Gastrocnemius medialis (tissue), 4 donors: ENCODE data around the gene CPED1. TPM values are rescaled to one million over a fixed set of nuclear protein-coding genes. Genes with fewer than 3 reads are reported as not detected.
A peak's percentile ranks its signal among the peaks of the same experiment; 100 is the strongest.

Experiments used
- ATAC-seq, 2 donors: fragments of 150-250 bp; one replicate each; pipeline ENCODE4 v1.9.1; 2016
- DNase-seq, 2 donors: peaks; one replicate each; pipeline ENCODE4 v3.0.0-alpha.2; 2019
- H3K27ac ChIP-seq, 4 donors: fragments of 200-600 bp; sonication (generic); 1 replicate in 1 of 4; 2 replicates in 3 of 4; pipeline ENCODE4 v1.5.1; 2016 to 2018; ENCODE audit warnings: mild to moderate bottlenecking in 2 of 4, moderate library complexity in 1 of 4
- H3K27me3 ChIP-seq, 3 donors: fragments of 200-600 bp; sonication (generic) in 2 of 3; 1 replicate in 1 of 3; 2 replicates in 2 of 3; pipeline versions ENCODE4 v1.5.1 to v1.6.0; 2016 to 2019; ENCODE audit warnings: mild to moderate bottlenecking in 1 of 3, moderate library complexity in 1 of 3
- H3K36me3 ChIP-seq, 2 donors: fragments of 200-600 bp; sonication (generic) in 1 of 2; one replicate each; pipeline ENCODE4 v1.5.1; 2017 to 2018
- H3K4me1 ChIP-seq, 2 donors: fragments of 200-600 bp; sonication (generic) in 1 of 2; one replicate each; pipeline ENCODE4 v1.5.1; 2016 to 2017; ENCODE audit warnings: mild to moderate bottlenecking in 2 of 2
- H3K4me3 ChIP-seq, 4 donors: fragments of 200-600 bp; sonication (generic) in 3 of 4; 1 replicate in 1 of 4; 2 replicates in 3 of 4; pipeline ENCODE4 v1.5.1; 2016 to 2019; ENCODE audit warnings: mild to moderate bottlenecking in 2 of 4
- H3K9me3 ChIP-seq, 3 donors: fragments of 200-600 bp; sonication (generic) in 2 of 3; 1 replicate in 1 of 3; 2 replicates in 2 of 3; pipeline ENCODE4 v1.5.1; 2016 to 2019
- CTCF ChIP-seq, 5 experiments: fragments of 450-650 bp in 3 of 5; fragments of 200-600 bp in 2 of 5; sonication (generic) in 2 of 5; IDR thresholded peaks in 4 of 5; conservative IDR thresholded peaks in 1 of 5; 1 replicate in 4 of 5; 2 replicates in 1 of 5; pipeline ENCODE4 v1.5.1; 2016 to 2019; ENCODE audit warnings: antibody characterized with exemption in 5 of 5, mild to moderate bottlenecking in 3 of 5, moderate library complexity in 3 of 5
- POLR2A ChIP-seq, 2 donors: fragments of 450-650 bp; IDR thresholded peaks; one replicate each; pipeline ENCODE4 v1.6.1; 2017; ENCODE audit warnings: antibody characterized with exemption in 2 of 2, mild to moderate bottlenecking in 2 of 2, moderate library complexity in 2 of 2
- in situ Hi-C, 4 donors: fragments of 200-750 bp; cut with MboI; loops; one replicate each; pipeline versions ENCODE4 v1.15.0 to v1.8.0; 2017; ENCODE audit warnings: low sequenced_read_pairs in 4 of 4
- intact Hi-C: fragments of 100-400 bp; cut with DNase I; formaldehyde crosslinking; loops from one replicate; pipeline ENCODE4 v1.15.1; 2023; ENCODE audit warnings: low total_unique reads
- total RNA-seq, 4 donors: library from RNA; depleted of rRNA; stranded (reverse); fragments of >200 nt; gene quantifications; one replicate each; pipeline versions ENCODE4 v1.1.0 to v1.2.3, GENCODE V29; 2016

Gene CPED1
- total RNA-seq, 4 donors from 2014 or later, result 4.8 to 35.5 (median 34.1) TPM

- H3K36me3 ChIP-seq, result peaks cover 0 to 10% of the 10 kb centered on the region in 2 donors
- in situ Hi-C loops (no loop called here), intact Hi-C loops (loop anchor here (5.0 kb wide), 1 partner anchor 39 kb away; no protein-coding TSS in a partner anchor)
- peak; percentile 87 to 91 for ATAC-seq
- DNase-seq, result no peak
- peak overlapping the region; percentile 86 to 98 (median 94) for H3K27ac ChIP-seq
- TF ChIP-seq POLR2A (IDR thresholded peaks at IDR 0.05) (no peak), CTCF (IDR thresholded peaks at IDR 0.05 in 4 of 5, conservative IDR thresholded peaks at IDR 0.05 in 1 of 5) (no peak)
- H3K9me3 ChIP-seq, result no peaks in the 10 kb centered on the region
- peak overlapping the region; percentile 21 to 34 (median 28) for H3K4me3 ChIP-seq
- peaks cover 76 to 83% of the 10 kb centered on the region in 2 donors for H3K4me1 ChIP-seq
- no peaks in the 10 kb centered on the region for H3K27me3 ChIP-seq
Measured at GRCh38 chr7:121012919-121013318, 24.4 kb downstream of the CPED1 start.

GRCh38 chr7:121015560-121015959 lies 27.0 kb downstream of the CPED1 start:
- in situ Hi-C loops, result no loop called here
- Histone ChIP-seq H3K9me3 (no peaks in the 10 kb centered on the region), H3K4me3 (no peak overlapping the region), H3K36me3 (peaks cover 0 to 10% of the 10 kb centered on the region in 2 donors), H3K4me1 (peaks cover 79 to 83% of the 10 kb centered on the region in 2 donors), H3K27ac (peak overlapping the region; percentile 72 to 98 (median 94)), H3K27me3 (no peaks in the 10 kb centered on the region)
- ATAC-seq (no peak), DNase-seq (no peak)
- intact Hi-C loops, result no loop called here
- TF ChIP-seq CTCF (IDR thresholded peaks at IDR 0.05 in 4 of 5, conservative IDR thresholded peaks at IDR 0.05 in 1 of 5), result no peak
- TF ChIP-seq POLR2A (IDR thresholded peaks at IDR 0.05), result no peak

GRCh38 chr7:121016966-121017365 lies 28.5 kb downstream of the CPED1 start:
- ATAC-seq, result peak; percentile 32 to 64
- no peaks in the 10 kb centered on the region for H3K27me3 ChIP-seq
- peak overlapping the region; percentile 72 to 98 (median 94) for H3K27ac ChIP-seq
- DNase-seq, result peak in 1 of 2 donors; percentile 29
- H3K4me1 ChIP-seq, result peaks cover 82% of the 10 kb centered on the region in 2 donors
- in situ Hi-C loops (no loop called here), intact Hi-C loops (no loop called here)
- no peak overlapping the region for H3K4me3 ChIP-seq
- TF ChIP-seq POLR2A (IDR thresholded peaks at IDR 0.05) (no peak), CTCF (IDR thresholded peaks at IDR 0.05 in 4 of 5, conservative IDR thresholded peaks at IDR 0.05 in 1 of 5) (no peak)
- H3K9me3 ChIP-seq, result no peaks in the 10 kb centered on the region
- H3K36me3 ChIP-seq, result peaks cover 0 to 10% of the 10 kb centered on the region in 2 donors

GRCh38 chr7:121017586-121017985 lies 29.1 kb downstream of the CPED1 start:
- intact Hi-C loops (no loop called here), in situ Hi-C loops (no loop called here)
- ATAC-seq, result no peak

More at GRCh38 chr7:121017586-121017985, 29.1 kb downstream of the CPED1 start:
- TF ChIP-seq CTCF (IDR thresholded peaks at IDR 0.05 in 4 of 5, conservative IDR thresholded peaks at IDR 0.05 in 1 of 5), result no peak
- no peak for TF ChIP-seq POLR2A (IDR thresholded peaks at IDR 0.05)
- DNase-seq, result no peak
- H3K4me3 ChIP-seq, result no peak overlapping the region
- H3K36me3 ChIP-seq, result peaks cover 0 to 10% of the 10 kb centered on the region in 2 donors
- H3K27me3 ChIP-seq, result no peaks in the 10 kb centered on the region
- no peaks in the 10 kb centered on the region for H3K9me3 ChIP-seq
- peaks cover 81 to 82% of the 10 kb centered on the region in 2 donors for H3K4me1 ChIP-seq
- peak overlapping the region; percentile 72 to 98 (median 94) for H3K27ac ChIP-seq
